ENCODE data around the gene AGAP1.

- TF ChIP-seq CTCF (IDR thresholded peaks at IDR 0.05), result no peak
- no peak for TF ChIP-seq POLR2A (IDR thresholded peaks at IDR 0.05)
Measured at GRCh38 chr2:235609746-235610145, 115.9 kb downstream of the AGAP1 start.
